ENCODE measurements around the gene MYL10.

- no peak for TF ChIP-seq CREB1 (CRISPR knock-in tag; IDR thresholded peaks at IDR 0.05; ENCODE audit: low read depth)
- TF ChIP-seq POLR2AphosphoS5 (IDR thresholded peaks at IDR 0.05; ENCODE audit: low read depth), result no peak
Measured at GRCh38 chr7:101597941-101598340, 31.2 kb downstream of the MYL10 start.

Data from GM23338 (cell line).